GM23338 (cell line): Measurements from ENCODE around the gene PCBP2. TPM values are rescaled to one million over a fixed set of nuclear protein-coding genes. Genes with fewer than 3 reads are reported as not detected.
A peak's percentile ranks its signal among the peaks of the same experiment; 100 is the strongest.

Experiments used
- ATAC-seq: fragments of 200-7000 bp; cut with Tn5 transposase; 3 replicates; pipeline ENCODE4 v1.9.1; 2020
- DNase-seq: peaks from one replicate; pipeline ENCODE4 v3.0.0-alpha.2; 2015; ENCODE audit warnings: low spot score
- H2AFZ ChIP-seq: fragments of 200-600 bp; sonication (generic); 2 replicates; pipeline ENCODE4 v1.8.0; 2016; ENCODE audit warnings: antibody characterized with exemption, mild to moderate bottlenecking, moderate library complexity
- H3F3A ChIP-seq: fragments of 200-600 bp; sonication (generic); replicated peaks from 2 replicates; pipeline ENCODE4 v1.8.0; 2017; ENCODE audit warnings: antibody characterized with exemption, mixed run types, low read depth
- H3K27ac ChIP-seq: fragments of 200-600 bp; sonication (generic); 2 replicates; pipeline ENCODE4 v1.6.1; 2016; ENCODE audit warnings: low read depth
- H3K27me3 ChIP-seq: fragments of 200-600 bp; sonication (generic); 2 replicates; pipeline ENCODE4 v1.8.0; 2016; ENCODE audit warnings: mild to moderate bottlenecking, mixed run types, moderate library complexity; ENCODE audit not compliant: insufficient read depth
- H3K36me3 ChIP-seq: fragments of 200-600 bp; sonication (generic); 2 replicates; pipeline ENCODE4 v1.8.0; 2016; ENCODE audit warnings: mild to moderate bottlenecking; ENCODE audit not compliant: insufficient read depth
- H3K4me1 ChIP-seq: fragments of 200-600 bp; sonication (generic); 2 replicates; pipeline ENCODE4 v1.8.0; 2016; ENCODE audit warnings: mild to moderate bottlenecking, moderate library complexity; ENCODE audit not compliant: insufficient read depth
- H3K4me2 ChIP-seq: fragments of 200-600 bp; sonication (generic); 2 replicates; pipeline ENCODE4 v1.7.1; 2017; ENCODE audit warnings: mixed run types
- H3K4me3 ChIP-seq: fragments of 200-600 bp; sonication (generic); 2 replicates; pipeline ENCODE4 v1.6.1; 2016; ENCODE audit warnings: mixed run types
- H3K79me2 ChIP-seq: fragments of 200-600 bp; sonication (generic); replicated peaks from 2 replicates; pipeline ENCODE4 v1.8.0; 2017; ENCODE audit warnings: mild to moderate bottlenecking; ENCODE audit not compliant: insufficient read depth
- H3K9me2 ChIP-seq: fragments of 200-600 bp; sonication (generic); 2 replicates; pipeline ENCODE4 v1.8.0; 2017; ENCODE audit not compliant: insufficient read depth
- H4K20me1 ChIP-seq: fragments of 200-600 bp; sonication (generic); replicated peaks from 2 replicates; pipeline ENCODE4 v1.8.0; 2017; ENCODE audit warnings: mild to moderate bottlenecking; ENCODE audit not compliant: insufficient read depth
- H3K27ac Mint-ChIP-seq: 2 replicates; pipeline ENCODE4 v1.8.0; 2020; ENCODE audit warnings: inconsistent platforms, mild to moderate bottlenecking, moderate library complexity, mixed read lengths
- H3K27me3 Mint-ChIP-seq: 3 replicates; pipeline ENCODE4 v1.8.0; 2022; ENCODE audit warnings: low read depth, mild to moderate bottlenecking, moderate library complexity, mixed read lengths, inconsistent platforms; ENCODE audit not compliant: insufficient read depth, poor library complexity
- H3K36me3 Mint-ChIP-seq: 3 replicates; pipeline ENCODE4 v1.8.0; 2021; ENCODE audit warnings: low read depth, mild to moderate bottlenecking, inconsistent platforms, moderate library complexity, mixed read lengths
- H3K4me1 Mint-ChIP-seq: 3 replicates; pipeline ENCODE4 v1.8.0; 2020; ENCODE audit warnings: mild to moderate bottlenecking, inconsistent platforms, mixed read lengths
- H3K4me3 Mint-ChIP-seq: 3 replicates; pipeline ENCODE4 v1.8.0; 2021; ENCODE audit warnings: moderate library complexity, mild to moderate bottlenecking, inconsistent platforms, mixed read lengths
- H3K9me3 Mint-ChIP-seq: 3 replicates; pipeline ENCODE4 v1.8.0; 2020; ENCODE audit warnings: moderate library complexity, mild to moderate bottlenecking, inconsistent platforms, mixed read lengths
- CREB1 ChIP-seq: fragments of 250-450 bp; sonication (Bioruptor Pico); IDR thresholded peaks from 2 replicates; pipeline ENCODE4 v1.5.0; 2020; ENCODE audit warnings: low read depth, mild to moderate bottlenecking, moderate library complexity
- CTCF ChIP-seq, 2 experiments: fragments of 200-600 bp in 1 of 2; sonication (generic) in 1 of 2; conservative IDR thresholded peaks; 2 replicates each; pipeline versions ENCODE4 v1.5.1 to v1.6.1; 2016 to 2017; ENCODE audit warnings: antibody characterized with exemption in 2 of 2, low read depth in 2 of 2, mild to moderate bottlenecking in 2 of 2, moderate library complexity in 1 of 2
- ETS1 ChIP-seq: IDR thresholded peaks from 2 replicates; pipeline ENCODE4 v1.6.1; 2016; ENCODE audit warnings: antibody characterized with exemption
- EZH2 ChIP-seq: fragments of 200-600 bp; sonication (generic); IDR thresholded peaks from one replicate; pipeline ENCODE4 v1.8.0; 2017; ENCODE audit warnings: antibody characterized with exemption, mild to moderate bottlenecking, low read depth; ENCODE audit not compliant: unreplicated experiment
- EZH2phosphoT487 ChIP-seq: fragments of 200-600 bp; sonication (generic); IDR thresholded peaks from one replicate; pipeline ENCODE4 v1.8.1; 2018; ENCODE audit warnings: antibody characterized with exemption; ENCODE audit not compliant: unreplicated experiment
- JUNB ChIP-seq: IDR thresholded peaks from one replicate; pipeline ENCODE4 v1.6.1; 2016; ENCODE audit warnings: antibody characterized with exemption; ENCODE audit not compliant: unreplicated experiment
- NANOG ChIP-seq: IDR thresholded peaks from 2 replicates; pipeline ENCODE4 v1.6.1; 2016; ENCODE audit warnings: antibody characterized with exemption, borderline replicate concordance
- POLR2AphosphoS5 ChIP-seq: IDR thresholded peaks from 2 replicates; pipeline ENCODE4 v1.6.1; 2016; ENCODE audit warnings: antibody characterized with exemption, low read depth
- REST ChIP-seq: IDR thresholded peaks from one replicate; pipeline ENCODE4 v1.6.1; 2018; ENCODE audit warnings: antibody characterized with exemption; ENCODE audit not compliant: unreplicated experiment
- STAT1 ChIP-seq: IDR thresholded peaks from one replicate; pipeline ENCODE4 v1.6.1; 2016; ENCODE audit warnings: antibody characterized with exemption; ENCODE audit not compliant: unreplicated experiment
- ZNF114 ChIP-seq: fragments of 250-450 bp; sonication (Bioruptor Pico); IDR thresholded peaks from 2 replicates; pipeline ENCODE4 v1.5.0; 2020; ENCODE audit warnings: mild to moderate bottlenecking, moderate library complexity
- ZNF331 ChIP-seq: fragments of 250-450 bp; sonication (Bioruptor Pico); IDR thresholded peaks from 2 replicates; pipeline ENCODE4 v1.5.0; 2020; ENCODE audit warnings: low read depth, mild to moderate bottlenecking, moderate library complexity
- ZNF462 ChIP-seq: fragments of 250-450 bp; sonication (Bioruptor Pico); IDR thresholded peaks from 2 replicates; pipeline ENCODE4 v1.5.0; 2020; ENCODE audit warnings: mild to moderate bottlenecking, moderate library complexity
- polyA plus RNA-seq: library from polyadenylated mRNA; unstranded; fragments of >200 nt; fragmentation: Nextera tagmentation; extraction: Ambion mirVana; gene quantifications from 2 replicates; pipeline ENCODE4 v1.2.1, GENCODE V29; 2016
- total RNA-seq: library from RNA; depleted of rRNA; stranded (reverse); fragments of >200 nt; shearing (Covaris generic); gene quantifications from 2 replicates; pipeline ENCODE4 v1.2.3, GENCODE V29; 2014

The PCBP2 gene
- total and polyA plus RNA-seq, 2 experiments from 2014 or later, result 397 to 676 TPM

- DNase-seq, result no peak
- peaks cover 15% of the 10 kb centered on the region for H3K4me1 Mint-ChIP-seq
Measured at GRCh38 chr12:53423597-53423996, 28.3 kb upstream of the PCBP2 start, which contains the start of gene AMHR2. TSS of gene AMHR2 (plus strand) at chr12:53423855. CDS start at chr12:53423935, 80 bp downstream.

More at GRCh38 chr12:53423597-53423996, 28.3 kb upstream of the PCBP2 start, which contains the start of gene AMHR2:
- Histone ChIP-seq H3K79me2 (no peaks in the 10 kb centered on the region), H3K9me2 (no peaks in the 10 kb centered on the region), H3K4me1 (no peaks in the 10 kb centered on the region; the same call in 1 of the 2 replicates), H2AFZ (0 out of 2 replicates have a peak within 1 kb of the TSS, but pooled peaks have one; percentile 47), H3K4me3 (no peak within 1 kb of the TSS), H3K27me3 (no peaks in the 10 kb centered on the region), H3K4me2 (no peak within 1 kb of the TSS), H3K36me3 (no peaks in the 10 kb centered on the region), H3F3A (0 out of 2 replicates have a peak, but pooled peaks cover 3% of the 10 kb centered on the region), H3K27ac (no peak within 1 kb of the TSS), H4K20me1 (no peaks in the 10 kb centered on the region)
- Mint-ChIP-seq H3K9me3 (no peaks in the 10 kb centered on the region), H3K4me3 (no peak within 1 kb of the TSS), H3K27me3 (peaks cover 17% of the 10 kb centered on the region), H3K27ac (no peak within 1 kb of the TSS), H3K36me3 (no peaks in the 10 kb centered on the region)
- no peak for ATAC-seq
- no peak for TF ChIP-seq ZNF331 (CRISPR knock-in tag)
- TF ChIP-seq ZNF462 (CRISPR knock-in tag), result no peak
- TF ChIP-seq CREB1 (CRISPR knock-in tag), result no peak
- TF ChIP-seq CTCF (conservative IDR thresholded peaks at IDR 0.05; ENCODE audit: low read depth in 2 of 2), result no peak
- TF ChIP-seq JUNB, result no peak
- no peak for TF ChIP-seq STAT1
- no peak for TF ChIP-seq EZH2phosphoT487
- TF ChIP-seq POLR2AphosphoS5, result no peak
- TF ChIP-seq NANOG, result no peak
- TF ChIP-seq REST, result no peak
- TF ChIP-seq ETS1, result no peak
- no peak for TF ChIP-seq ZNF114 (CRISPR knock-in tag)
- no peak for TF ChIP-seq EZH2
